GM18873 (cell line): ENCODE measurements around the gene HNRNPUL2.
"Not testable (repeated sequence)": the region's sequence is repeated elsewhere in the genome, so short reads cannot be mapped to it uniquely, and the experiment has no call there.

Source experiments
- ATAC-seq: cut with Tn5 transposase; IDR thresholded peaks from one replicate; pipeline ENCODE4 v1.9.1; 2021; ENCODE audit warnings: mild to moderate bottlenecking, moderate library complexity, moderate number of reproducible peaks; ENCODE audit not compliant: unreplicated experiment, low FRiP score

Gene HNRNPUL2

GRCh38 chr11:62705880-62706849 lies 21.1 kb downstream of the HNRNPUL2 start:
- ATAC-seq, result peak; percentile 37

GRCh38 chr11:62705413-62705812 lies 21.8 kb downstream of the HNRNPUL2 start:
- ATAC-seq, result no peak

- ATAC-seq, result not testable (repeated sequence)
These were observed 23.3 kb downstream of the HNRNPUL2 start for GRCh38 chr11:62703921-62704320.

GRCh38 chr11:62702246-62702645 lies 25.0 kb downstream of the HNRNPUL2 start:
- no peak for ATAC-seq

GRCh38 chr11:62694455-62695167 lies 32.6 kb downstream of the HNRNPUL2 start:
- ATAC-seq, result no peak

- ATAC-seq, result not testable (repeated sequence)
These were observed 33.6 kb downstream of the HNRNPUL2 start for GRCh38 chr11:62693624-62694023.

DNA sequence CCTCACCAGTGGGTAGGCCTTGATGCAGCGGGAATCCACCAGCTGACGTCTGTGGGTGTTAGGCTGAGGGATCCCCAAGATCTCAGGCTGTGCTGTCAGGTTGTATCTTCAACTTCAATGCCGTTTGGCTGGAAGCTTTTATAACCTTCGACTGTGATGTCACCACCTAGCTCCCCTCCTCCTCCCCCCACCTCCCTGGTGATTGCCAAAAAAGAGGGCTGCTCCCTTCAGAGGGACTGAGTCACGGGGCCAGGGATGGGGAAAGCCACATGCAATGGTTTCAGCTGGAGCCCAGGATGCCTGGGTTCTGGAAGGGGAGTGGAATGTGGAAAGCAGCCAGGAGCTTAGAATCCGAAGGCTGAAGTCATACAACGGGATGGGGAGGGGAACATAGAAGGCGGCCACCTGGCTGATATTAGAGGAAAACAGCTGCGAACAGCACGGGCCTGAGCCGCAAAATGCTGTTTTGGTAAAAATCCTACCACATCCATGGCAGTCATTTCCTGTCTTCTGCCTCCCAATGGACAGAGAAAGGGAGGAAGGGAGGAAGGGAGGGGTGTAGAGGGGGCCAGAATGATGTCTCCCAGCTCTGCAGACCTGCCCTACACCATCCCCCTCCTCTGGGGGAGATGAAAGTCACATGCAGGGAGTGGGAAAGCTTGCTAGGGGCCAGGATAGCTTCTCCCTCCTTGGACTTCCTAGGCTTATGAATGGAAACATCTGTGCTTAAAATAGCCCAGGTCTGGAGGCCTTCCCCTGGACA lies 37.7 kb downstream of the HNRNPUL2 start, which contains the start of gene LRRN4CL:
Gene LRRN4CL, minus strand, starts transcription at position 110 of the 763 bp plus-strand sequence. CDS start 1,022 bp downstream, outside the sequence.
- ATAC-seq, result no peak

GRCh38 chr11:62688491-62688890 lies 38.8 kb downstream of the HNRNPUL2 start:
- no peak for ATAC-seq

GRCh38 chr11:62687508-62688396 lies 39.5 kb downstream of the HNRNPUL2 start:
- no peak for ATAC-seq

DNA sequence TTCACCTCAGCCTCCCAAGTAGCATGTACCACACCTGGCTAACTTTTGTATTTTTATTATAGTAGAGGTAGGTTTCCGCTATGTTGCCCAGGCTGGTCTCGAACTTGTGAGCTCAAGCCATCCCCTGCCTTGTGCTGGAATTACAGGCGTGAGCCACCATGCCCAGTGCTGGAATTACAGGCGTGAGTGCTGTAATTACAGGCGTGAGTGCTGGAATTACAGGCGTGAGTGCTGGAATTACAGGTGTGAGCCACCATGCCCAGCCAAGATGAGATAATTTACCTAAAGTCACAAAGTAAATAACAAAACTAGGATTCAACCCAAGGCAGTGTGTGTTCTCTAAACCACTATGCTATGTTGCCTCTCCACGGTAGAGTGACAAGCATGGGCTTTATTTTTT lies 44.7 kb downstream of the HNRNPUL2 start:
- ATAC-seq, result no peak

DNA sequence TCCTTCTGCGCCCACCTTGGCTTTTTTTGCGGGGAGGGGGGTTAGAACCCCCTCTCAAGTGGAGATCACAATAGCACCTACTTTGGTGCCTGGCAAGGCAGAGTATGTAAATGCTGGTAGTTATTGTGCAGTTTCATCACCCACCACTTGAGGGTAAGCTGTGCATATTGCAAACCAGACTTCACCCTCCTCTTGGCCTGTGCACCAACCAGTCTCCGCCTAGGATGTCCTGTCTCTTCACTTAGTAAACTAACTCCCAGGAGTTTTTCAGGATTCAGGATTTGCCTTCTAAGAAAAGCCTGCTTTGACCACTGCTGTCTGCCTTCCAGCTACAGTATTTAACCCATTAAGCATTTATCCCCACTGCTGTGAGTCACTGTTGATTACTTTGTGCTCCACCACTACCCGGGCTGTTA lies 46.4 kb downstream of the HNRNPUL2 start:
- no peak for ATAC-seq

GRCh38 chr11:62678770-62679696 lies 48.2 kb downstream of the HNRNPUL2 start, which contains the start of gene UBXN1:
Gene UBXN1, minus strand, starts transcription at chr11:62679073. Its CDS starts 150 bp downstream, at chr11:62678923.
- ATAC-seq, result peak; percentile 45

GRCh38 chr11:62678433-62678769 lies 48.9 kb downstream of the HNRNPUL2 start:
- ATAC-seq, result no peak

DNA sequence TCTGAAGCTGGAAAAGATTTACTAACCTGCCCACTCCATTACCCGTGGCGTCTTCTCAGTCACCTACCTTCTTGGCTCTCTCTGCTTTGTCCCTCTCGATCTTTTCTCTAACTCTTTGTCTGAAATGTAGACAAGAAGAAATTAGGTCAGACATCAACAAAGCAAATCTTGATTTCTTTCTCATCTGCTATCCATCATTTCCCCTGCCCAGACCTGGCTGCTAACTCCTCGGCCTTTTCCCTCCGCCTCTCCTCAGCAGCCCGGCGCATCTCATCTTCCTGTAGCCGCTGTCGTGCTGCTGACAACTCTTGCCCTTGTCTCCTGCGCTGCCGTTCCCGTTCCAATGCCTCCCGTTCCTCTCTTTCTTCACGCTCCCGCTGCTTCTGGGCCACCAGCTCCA lies 49.5 kb downstream of the HNRNPUL2 start:
- no peak for ATAC-seq

GRCh38 chr11:62677156-62677555 lies 50.1 kb downstream of the HNRNPUL2 start:
- no peak for ATAC-seq

DNA sequence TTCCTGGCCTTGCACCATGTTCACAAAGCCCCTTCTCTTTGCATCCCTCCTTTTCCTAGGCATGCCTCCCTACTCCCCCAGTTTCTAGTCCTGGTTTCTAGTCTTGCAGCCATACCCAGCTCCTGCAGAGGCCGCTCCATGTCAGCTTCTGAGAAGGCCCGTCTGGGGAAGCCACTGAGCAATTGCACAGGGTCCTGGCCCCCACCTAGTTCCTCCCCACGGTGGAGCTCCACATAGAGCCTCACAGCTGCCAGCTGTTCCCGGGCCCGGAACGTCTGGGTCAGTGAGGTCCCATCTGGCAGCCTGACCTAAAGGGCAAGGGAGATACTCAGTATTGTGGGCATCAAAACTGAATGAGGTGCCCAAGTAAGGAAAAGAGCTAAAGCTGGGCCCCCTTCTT lies 50.6 kb downstream of the HNRNPUL2 start:
- no peak for ATAC-seq

- not testable (repeated sequence) for ATAC-seq
These were observed 51.8 kb downstream of the HNRNPUL2 start for GRCh38 chr11:62675415-62675814.

DNA sequence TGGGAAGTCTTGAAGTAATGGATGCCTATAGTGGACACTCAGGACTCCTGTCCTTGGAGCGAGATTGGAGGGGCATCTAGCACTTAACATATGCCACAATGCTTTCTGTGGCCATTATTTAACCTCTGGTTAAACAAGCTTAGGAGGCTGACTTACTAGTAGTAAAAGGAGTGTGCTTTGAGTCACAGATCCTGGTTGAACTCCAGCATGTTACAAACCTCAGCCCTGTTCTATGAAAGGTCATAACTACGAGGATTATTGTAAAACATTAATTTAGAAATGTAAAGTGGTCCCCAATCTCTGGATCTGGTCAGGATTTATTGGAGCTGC lies 54.1 kb downstream of the HNRNPUL2 start:
- no peak for ATAC-seq
